K562 (cell line): ENCODE results near the gene EIF4G1. TPM values are rescaled to one million over a fixed set of nuclear protein-coding genes. Genes with fewer than 3 reads are reported as not detected.

Experiments
- BRD9 ChIP-seq: fragments of 450-650 bp; IDR thresholded peaks from 2 replicates; pipeline ENCODE4 v1.6.1; 2018; ENCODE audit warnings: low read depth; ENCODE audit not compliant: partially characterized antibody
- DNMT1 ChIP-seq: fragments of 450-650 bp; IDR thresholded peaks from 2 replicates; pipeline ENCODE4 v1.6.1; 2016; ENCODE audit warnings: antibody characterized with exemption, mild to moderate bottlenecking
- GATAD2A ChIP-seq: fragments of 450-650 bp; IDR thresholded peaks from 2 replicates; pipeline ENCODE4 v1.6.1; 2017
- GMEB1 ChIP-seq: fragments of 250-450 bp; sonication (Bioruptor Pico); IDR thresholded peaks from 2 replicates; pipeline ENCODE4 v1.4.0; 2020; ENCODE audit warnings: mild to moderate bottlenecking
- KLF1 ChIP-seq: fragments of 450-650 bp; IDR thresholded peaks from 2 replicates; pipeline ENCODE4 v1.6.1; 2016; ENCODE audit warnings: missing genetic modification characterization, missing compliant biosample characterization
- MTF1 ChIP-seq: fragments of 250-450 bp; sonication (Bioruptor Pico); IDR thresholded peaks from 2 replicates; pipeline ENCODE4 v1.9.0; 2021; ENCODE audit warnings: moderate library complexity, mild to moderate bottlenecking, inconsistent platforms, borderline replicate concordance
- PHB2 ChIP-seq: fragments of 450-650 bp; IDR thresholded peaks from 2 replicates; pipeline ENCODE4 v1.6.1; 2017; ENCODE audit warnings: low read depth
- POLR2B ChIP-seq: fragments of 450-650 bp; IDR thresholded peaks from 2 replicates; pipeline ENCODE4 v1.6.1; 2018; ENCODE audit warnings: low read depth; ENCODE audit not compliant: partially characterized antibody
- SIN3A ChIP-seq, 2 experiments: fragments of 150-350 bp in 1 of 2; IDR thresholded peaks; 2 replicates each; pipeline ENCODE4 v1.6.1; 2011 to 2016; ENCODE audit warnings: borderline replicate concordance in 2 of 2, low read depth in 2 of 2, low read length in 2 of 2, mild to moderate bottlenecking in 2 of 2, moderate library complexity in 2 of 2; ENCODE audit not compliant: control insufficient read depth in 1 of 2
- SMARCB1 ChIP-seq: IDR thresholded peaks from 2 replicates; pipeline ENCODE4 v1.6.1; 2011; ENCODE audit warnings: improper control_type of control experiment, low read depth; ENCODE audit not compliant: insufficient read length
- TAF1 ChIP-seq: IDR thresholded peaks from 2 replicates; pipeline ENCODE4 v1.6.1; 2011; ENCODE audit warnings: mild to moderate bottlenecking, low read length, moderate library complexity; ENCODE audit not compliant: insufficient read depth, control insufficient read depth, severe bottlenecking; ENCODE audit errors: extremely low read depth
- TEAD4 ChIP-seq, 2 experiments: sonication (generic) in 1 of 2; formaldehyde crosslinking in 1 of 2; IDR thresholded peaks; 2 replicates each; pipeline versions ENCODE4 v1.6.1 to v1.8.0; 2012 to 2022; ENCODE audit warnings: borderline replicate concordance in 1 of 2, inconsistent platforms in 1 of 2, low read length in 1 of 2, mild to moderate bottlenecking in 1 of 2, missing genetic modification reagents in 1 of 2
- TOE1 ChIP-seq, 2 experiments: fragments of 450-650 bp in 1 of 2; sonication (generic) in 1 of 2; formaldehyde crosslinking in 1 of 2; IDR thresholded peaks; 2 replicates each; pipeline versions ENCODE4 v1.7.1 to v1.8.0; 2016 to 2022; ENCODE audit warnings: borderline replicate concordance in 2 of 2, mild to moderate bottlenecking in 2 of 2, antibody characterized with exemption in 1 of 2, inconsistent platforms in 1 of 2, low read depth in 1 of 2, missing genetic modification reagents in 1 of 2, moderate library complexity in 1 of 2
- UBTF ChIP-seq, 2 experiments: IDR thresholded peaks; 2 replicates each; pipeline ENCODE4 v1.6.1; 2012; ENCODE audit warnings: improper control_type of control experiment in 2 of 2, low read depth in 2 of 2, low read length in 2 of 2, borderline replicate concordance in 1 of 2
- VEZF1 ChIP-seq: fragments of 200-800 bp; sonication (Bioruptor generic); IDR thresholded peaks from 2 replicates; pipeline ENCODE4 v1.6.1; 2017; ENCODE audit warnings: missing genetic modification characterization, missing compliant biosample characterization
- ZFX ChIP-seq: sonication (generic); formaldehyde crosslinking; IDR thresholded peaks from 2 replicates; pipeline ENCODE4 v1.8.0; 2022; ENCODE audit warnings: mild to moderate bottlenecking, missing genetic modification reagents, moderate library complexity
- ZNF212 ChIP-seq: fragments of 450-650 bp; formaldehyde crosslinking; IDR thresholded peaks from 2 replicates; pipeline ENCODE4 v1.4.0; 2020; ENCODE audit warnings: mild to moderate bottlenecking
- ZNF699 ChIP-seq: fragments of 250-450 bp; sonication (Bioruptor Pico); IDR thresholded peaks from 2 replicates; pipeline ENCODE4 v1.8.0; 2021; ENCODE audit warnings: mild to moderate bottlenecking, moderate library complexity; ENCODE audit not compliant: insufficient replicate concordance
- polyA plus RNA-seq, 8 experiments: library from polyadenylated mRNA; depleted of rRNA in 4 of 8; stranded (reverse) in 5 of 8; unstranded in 3 of 8; fragments of >200 nt; fragmentation: Nextera tagmentation in 2 of 8; fragmentation: Illumina TruSeq in 1 of 8; extraction: Ambion mirVana in 2 of 8; extraction: Trizol in 1 of 8; gene quantifications; 2 replicates each; pipeline versions ENCODE4 v1.2.1 to v1.2.3, GENCODE V29; 2011 to 2014; ENCODE audit warnings: inconsistent platforms in 1 of 8, missing spikeins in 1 of 8
- total RNA-seq, 7 experiments: library from RNA; depleted of rRNA in 6 of 7; stranded (reverse); fragments of >200 nt in 6 of 7; fragmentation: Illumina TruSeq in 2 of 7; extraction: Trizol in 2 of 7; gene quantifications; 2 replicates each; pipeline versions ENCODE4 v1.2.1 to v1.2.3, GENCODE V29; 2011 to 2021; ENCODE audit warnings: low replicate concordance in 1 of 7

EIF4G1 gene
- total and polyA plus RNA-seq, 9 of the 15 experiments (the other 6 are each of a cell fraction or from before 2014, with no cell fraction given): 4.6 to 505 (median 155) TPM

GRCh38 chr3:184362668-184363546, 48.5 kb downstream of the EIF4G1 start (continued):
- TF ChIP-seq VEZF1 (CRISPR knock-in tag): peak; percentile 81
- TF ChIP-seq POLR2B: peak; percentile 91
- TF ChIP-seq TEAD4 (IDR thresholded peaks at IDR 0.05; ENCODE audit: low read length): peak; percentile 13; the same call in 1 of the 2 replicates
- TF ChIP-seq TEAD4 (CRISPR knock-in tag; IDR thresholded peaks at IDR 0.05; ENCODE audit: borderline replicate concordance): 0 out of 2 replicates have a peak, but pooled peaks have one; percentile 47
- TF ChIP-seq DNMT1: no peak
- TF ChIP-seq PHB2: no peak
- no peak; the same call in 1 of the 2 replicates for TF ChIP-seq GATAD2A
- no peak for TF ChIP-seq ZNF699 (CRISPR knock-in tag)
- peak; percentile 72 to 89; a peak in 3 of 4 replicates for TF ChIP-seq UBTF (IDR thresholded peaks at IDR 0.05; ENCODE audit: borderline replicate concordance in 1 of 2, low read depth in 2 of 2, low read length in 2 of 2)
- 0 out of 2 replicates have a peak, but pooled peaks have one; percentile 7 for TF ChIP-seq TOE1 (IDR thresholded peaks at IDR 0.05; ENCODE audit: borderline replicate concordance)
- TF ChIP-seq TOE1 (CRISPR knock-in tag; IDR thresholded peaks at IDR 0.05; ENCODE audit: borderline replicate concordance, low read depth): no peak
- TF ChIP-seq BRD9: peak; percentile 57
- peak; percentile 61 to 85; a peak in 3 of 4 replicates for TF ChIP-seq SIN3A (IDR thresholded peaks at IDR 0.05; ENCODE audit: borderline replicate concordance in 2 of 2, control insufficient read depth in 1 of 2, low read depth in 2 of 2, low read length in 2 of 2)
- peak; percentile 84 for TF ChIP-seq TAF1
- TF ChIP-seq GMEB1 (CRISPR knock-in tag): peak; percentile 33
- TF ChIP-seq ZNF212 (CRISPR knock-in tag): no peak
- TF ChIP-seq SMARCB1: no peak
- 0 out of 2 replicates have a peak, but pooled peaks have one; percentile 5 for TF ChIP-seq KLF1 (tag)
- TF ChIP-seq MTF1 (CRISPR knock-in tag): no peak
- TF ChIP-seq ZFX (CRISPR knock-in tag): peak; percentile 98
